Ishikawa (cell line): ENCODE data around the gene FGF14.

ENCODE experiments used
- CEBPB ChIP-seq: IDR thresholded peaks from 2 replicates; pipeline ENCODE4 v1.6.1; 2012
- CREB1 ChIP-seq: IDR thresholded peaks from 2 replicates; pipeline ENCODE4 v1.6.1; 2012; ENCODE audit warnings: low read depth
- EGR1 ChIP-seq: IDR thresholded peaks from 2 replicates; pipeline ENCODE4 v1.6.1; 2012
- EP300 ChIP-seq: IDR thresholded peaks from 2 replicates; pipeline ENCODE4 v1.6.1; 2012; ENCODE audit warnings: borderline replicate concordance
- FOXM1 ChIP-seq: IDR thresholded peaks from 2 replicates; pipeline ENCODE4 v1.6.1; 2012; ENCODE audit warnings: low read depth, borderline replicate concordance
- MAX ChIP-seq: IDR thresholded peaks from 2 replicates; pipeline ENCODE4 v1.6.1; 2012
- NFIC ChIP-seq: IDR thresholded peaks from 2 replicates; pipeline ENCODE4 v1.6.1; 2012
- RAD21 ChIP-seq: IDR thresholded peaks from 2 replicates; pipeline ENCODE4 v1.6.1; 2012; ENCODE audit warnings: low read depth
- REST ChIP-seq: IDR thresholded peaks from 2 replicates; pipeline ENCODE4 v1.6.1; 2012; ENCODE audit warnings: low read depth, mild to moderate bottlenecking
- TAF1 ChIP-seq: IDR thresholded peaks from 2 replicates; pipeline ENCODE4 v1.6.1; 2012; ENCODE audit warnings: low read depth, mild to moderate bottlenecking
- TCF12 ChIP-seq: IDR thresholded peaks from 2 replicates; pipeline ENCODE4 v1.6.1; 2012; ENCODE audit warnings: low read depth
- TEAD4 ChIP-seq: IDR thresholded peaks from 2 replicates; pipeline ENCODE4 v1.6.1; 2012
- USF1 ChIP-seq: IDR thresholded peaks from 2 replicates; pipeline ENCODE4 v1.6.1; 2012
- YY1 ChIP-seq: IDR thresholded peaks from 2 replicates; pipeline ENCODE4 v1.6.1; 2012; ENCODE audit warnings: low read depth
- ZBTB7A ChIP-seq: IDR thresholded peaks from 2 replicates; pipeline ENCODE4 v1.6.1; 2012; ENCODE audit warnings: low read depth

Gene FGF14

GRCh38 chr13:101967781-101968180, 434.1 kb downstream of the FGF14 start:
- no peak for TF ChIP-seq EGR1
- no peak for TF ChIP-seq CEBPB
- no peak for TF ChIP-seq USF1
- no peak for TF ChIP-seq TCF12
- no peak for TF ChIP-seq YY1
- TF ChIP-seq NFIC = no peak
- no peak for TF ChIP-seq MAX
- TF ChIP-seq EP300 = no peak
- TF ChIP-seq TAF1 = no peak
- no peak for TF ChIP-seq ZBTB7A
- TF ChIP-seq RAD21 = no peak
- no peak for TF ChIP-seq TEAD4
- TF ChIP-seq REST = no peak
- TF ChIP-seq FOXM1 = no peak
- TF ChIP-seq CREB1 = no peak

GRCh38 chr13:101967216-101967615, 434.6 kb downstream of the FGF14 start:
- TF ChIP-seq REST (no peak), ZBTB7A (no peak), USF1 (no peak), RAD21 (no peak), MAX (no peak), TAF1 (no peak), NFIC (no peak), CEBPB (no peak), TEAD4 (no peak), FOXM1 (no peak), EP300 (no peak), TCF12 (no peak), YY1 (no peak), CREB1 (no peak), EGR1 (no peak)

- no peak for TF ChIP-seq MAX
- TF ChIP-seq RAD21 = no peak
- no peak for TF ChIP-seq YY1
- TF ChIP-seq CEBPB = no peak
- TF ChIP-seq EP300 = no peak
- no peak for TF ChIP-seq USF1
- TF ChIP-seq EGR1 = no peak
- TF ChIP-seq CREB1 = no peak
- no peak for TF ChIP-seq TAF1
- TF ChIP-seq FOXM1 = no peak
- no peak for TF ChIP-seq ZBTB7A
Observed at GRCh38 chr13:101965096-101965495, 436.8 kb downstream of the FGF14 start.

- no peak for TF ChIP-seq RAD21
- no peak for TF ChIP-seq ZBTB7A
- TF ChIP-seq EGR1 = no peak
- no peak for TF ChIP-seq TCF12
- TF ChIP-seq MAX = no peak
- no peak for TF ChIP-seq FOXM1
- no peak for TF ChIP-seq NFIC
- no peak for TF ChIP-seq EP300
- TF ChIP-seq TAF1 = no peak
- TF ChIP-seq USF1 = no peak
- TF ChIP-seq CREB1 = no peak
- TF ChIP-seq YY1 = no peak
- TF ChIP-seq REST = no peak
- no peak for TF ChIP-seq TEAD4
- no peak for TF ChIP-seq CEBPB
Observed at GRCh38 chr13:101959016-101959415, 442.8 kb downstream of the FGF14 start.
